Mucosa of gallbladder (tissue), 1 donor: ENCODE measurements around the gene IGHMBP2. TPM values are rescaled to one million over a fixed set of nuclear protein-coding genes. Genes with fewer than 3 reads are reported as not detected.

ENCODE experiments used
- DNase-seq: peaks from one replicate; pipeline ENCODE4 v3.0.0-alpha.2; 2020; ENCODE audit warnings: low spot score
- total RNA-seq: library from RNA; stranded (reverse); gene quantifications from one replicate; pipeline ENCODE4 v1.2.1, GENCODE V29; 2021
- donor health status: DM: no; HTN: no; CAD: no.

Gene IGHMBP2
- total RNA-seq, 1 donor from 2014 or later, result 20.7 TPM

DNA sequence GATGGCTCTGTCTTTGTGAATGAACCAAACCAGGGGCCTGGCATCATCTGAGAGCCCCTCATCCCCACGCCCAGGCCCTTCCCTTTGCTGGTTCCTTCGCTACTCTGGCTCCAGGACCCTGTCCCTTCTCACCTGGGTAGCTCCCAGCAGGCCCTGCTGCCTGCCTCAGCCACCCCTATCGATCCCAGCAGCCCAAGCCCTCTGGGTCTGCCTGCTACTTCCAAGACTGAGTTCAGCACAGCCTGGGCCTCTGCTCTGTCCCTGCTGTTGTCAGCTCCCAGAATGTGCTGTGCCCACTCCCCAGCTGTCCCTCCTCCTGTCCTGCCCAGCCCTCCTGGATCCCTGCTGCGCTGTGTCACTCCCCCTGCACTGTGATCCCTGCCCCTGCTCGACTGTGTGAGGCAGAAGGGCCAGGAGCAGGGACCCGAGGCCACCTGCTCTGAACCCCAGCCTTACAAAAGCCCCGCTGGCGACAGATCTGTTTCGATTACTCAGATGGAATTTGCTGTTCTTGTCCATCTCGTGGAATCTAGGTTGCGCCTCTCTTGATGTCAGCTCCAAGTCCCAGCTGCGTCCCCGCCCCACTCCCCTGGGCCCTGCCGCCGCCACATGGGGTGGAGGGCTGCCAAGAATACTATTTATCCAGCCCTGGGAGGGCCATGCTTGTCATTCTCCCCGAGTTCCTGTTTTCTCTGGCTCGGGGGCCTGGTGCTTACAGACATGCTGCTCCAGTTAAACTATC is 13.0 kb upstream of the IGHMBP2 start:
- peak; percentile 64 for DNase-seq

DNA sequence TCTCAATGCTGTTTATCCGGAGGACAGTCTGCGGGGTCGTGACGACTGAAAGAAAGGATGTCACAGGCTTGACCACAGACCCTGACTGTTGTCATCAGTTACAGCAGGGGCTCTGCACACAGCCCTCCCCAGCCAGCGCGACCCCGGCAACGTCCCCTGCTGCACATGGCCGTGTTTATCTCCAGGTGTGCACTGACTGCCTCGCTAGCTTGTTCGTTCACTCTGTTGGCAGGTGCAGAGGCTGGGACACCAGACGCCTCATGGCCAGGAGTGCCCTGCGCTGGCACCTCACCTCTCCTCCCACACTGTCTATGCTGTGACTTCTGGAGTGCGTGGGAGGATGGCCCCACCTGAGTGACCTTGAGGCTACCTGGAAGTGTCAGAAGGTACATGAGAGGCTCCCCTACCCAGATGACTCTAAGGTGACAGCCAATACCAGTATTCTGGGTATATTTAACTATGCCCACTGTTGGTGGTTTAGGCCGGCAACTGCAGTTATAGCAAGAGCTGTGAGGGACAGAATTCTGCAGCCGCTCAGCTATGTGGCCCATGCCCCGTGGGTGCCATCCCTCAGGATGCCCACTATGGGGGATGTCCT is 12.2 kb upstream of the IGHMBP2 start:
- no peak for DNase-seq

DNA sequence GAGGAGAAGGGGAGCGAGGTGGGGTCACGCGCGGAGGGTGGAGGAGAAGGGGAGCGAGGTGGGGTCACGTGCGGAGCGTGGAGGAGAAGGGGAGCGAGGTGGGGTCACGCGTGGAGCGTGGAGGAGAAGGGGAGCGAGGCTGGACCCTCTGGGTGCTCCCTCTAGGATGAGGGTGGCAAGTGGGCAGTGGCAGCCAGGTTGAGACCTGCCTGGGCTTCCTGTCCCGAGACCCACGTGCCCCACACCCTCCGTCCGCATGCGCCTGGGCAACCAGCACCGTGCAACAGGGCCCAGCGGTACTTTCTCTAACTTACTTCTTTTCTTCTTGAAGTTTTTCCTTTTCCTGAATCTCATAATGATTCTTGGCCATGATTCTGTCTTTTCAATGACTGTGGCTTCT is 11.1 kb upstream of the IGHMBP2 start:
- DNase-seq, result no peak

DNA sequence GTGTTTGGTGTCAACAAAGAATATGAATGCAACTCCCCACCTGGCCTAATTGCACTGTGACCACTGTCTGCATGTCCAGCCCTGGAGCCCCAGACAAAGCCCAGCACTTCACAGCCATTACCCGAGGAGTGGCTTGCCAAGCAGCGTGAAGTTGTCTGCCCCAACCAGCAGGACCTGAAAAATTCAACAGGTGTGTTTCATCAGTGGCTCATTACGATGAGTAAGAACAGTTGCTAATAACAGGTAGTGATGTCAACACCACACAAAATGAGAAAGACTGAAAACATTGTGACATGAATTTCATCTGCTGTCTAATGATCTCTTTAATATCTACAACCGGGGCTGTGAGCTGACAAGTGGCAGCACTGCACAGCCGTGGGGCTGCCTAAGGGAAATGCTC is 10.4 kb upstream of the IGHMBP2 start:
- DNase-seq, result no peak

GRCh38 chr11:68896171-68896959 is 7.3 kb upstream of the IGHMBP2 start:
- DNase-seq, result no peak

GRCh38 chr11:68897441-68897840 is 6.2 kb upstream of the IGHMBP2 start:
- no peak for DNase-seq

GRCh38 chr11:68900835-68901381 is 2.8 kb upstream of the IGHMBP2 start:
- DNase-seq, result no peak

- DNase-seq, result no peak
Measured at GRCh38 chr11:68904248-68904847, 657 bp downstream of the IGHMBP2 start.

DNA sequence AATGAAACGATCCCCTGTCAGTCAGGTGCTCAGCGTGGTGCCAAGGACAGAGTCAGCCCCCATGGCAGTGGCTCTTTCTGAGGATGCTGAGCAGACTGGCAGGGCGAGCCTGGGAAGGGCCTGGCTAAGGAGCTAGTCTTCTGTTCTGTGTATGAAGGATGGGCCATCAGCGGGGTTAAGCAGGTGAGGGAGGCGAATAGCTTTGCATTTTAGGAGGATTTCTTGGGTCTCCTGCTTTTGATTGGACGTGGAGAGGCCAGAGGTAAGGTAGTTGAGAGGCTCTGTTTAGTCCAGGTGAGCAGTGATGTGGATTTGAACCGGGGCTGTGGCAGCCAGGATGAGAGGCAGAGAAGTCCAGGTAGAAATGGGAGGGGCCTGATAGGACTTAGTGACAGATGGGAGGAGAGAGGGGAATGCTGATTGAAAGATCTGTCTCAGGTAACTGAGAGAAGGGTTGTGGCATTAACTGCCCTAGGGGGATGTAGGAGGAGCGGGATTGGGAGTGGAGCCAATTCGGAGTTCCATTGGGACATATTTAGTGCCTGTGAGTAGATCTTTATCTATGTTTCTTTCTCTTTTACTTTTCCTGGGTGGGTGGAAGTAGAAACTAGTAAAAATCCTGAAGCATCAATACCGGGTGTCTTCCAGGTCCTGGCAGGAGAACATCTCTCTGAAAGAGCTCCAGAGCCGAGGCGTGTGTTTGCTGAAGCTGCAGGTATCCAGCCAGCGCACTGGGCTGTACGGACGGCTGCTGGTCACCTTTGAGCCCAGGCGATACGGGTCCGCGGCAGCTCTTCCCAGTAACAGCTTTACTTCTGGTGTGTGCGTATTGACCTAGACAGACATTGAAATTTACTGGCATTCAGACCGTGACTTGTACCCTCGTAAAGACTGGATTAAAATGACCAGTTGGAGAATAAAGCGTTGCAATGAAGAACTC is 2.0 kb downstream of the IGHMBP2 start:
- DNase-seq, result no peak

GRCh38 chr11:68908273-68908672 is 4.6 kb downstream of the IGHMBP2 start:
- DNase-seq, result no peak

DNA sequence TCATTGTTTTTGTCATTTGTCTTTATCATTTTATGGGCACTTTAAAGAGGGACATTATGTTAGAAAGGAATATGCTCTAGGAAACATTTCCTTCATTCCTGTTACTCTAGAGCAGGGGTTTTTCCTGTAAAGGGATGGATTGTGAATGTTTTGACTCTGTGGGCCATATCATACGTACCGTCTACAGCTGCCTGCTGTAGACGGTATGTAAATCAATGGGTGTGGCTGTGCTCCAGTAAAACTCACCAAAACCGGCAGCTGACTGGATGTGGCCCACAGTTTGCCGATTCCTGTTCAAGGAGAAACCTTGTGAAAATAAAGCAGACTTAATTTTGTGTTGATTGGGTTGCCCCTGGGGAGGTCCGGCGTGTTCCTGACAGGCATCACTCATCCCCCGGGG is 7.3 kb downstream of the IGHMBP2 start:
- no peak for DNase-seq

GRCh38 chr11:68911731-68912130 is 8.0 kb downstream of the IGHMBP2 start:
- DNase-seq, result no peak

DNA sequence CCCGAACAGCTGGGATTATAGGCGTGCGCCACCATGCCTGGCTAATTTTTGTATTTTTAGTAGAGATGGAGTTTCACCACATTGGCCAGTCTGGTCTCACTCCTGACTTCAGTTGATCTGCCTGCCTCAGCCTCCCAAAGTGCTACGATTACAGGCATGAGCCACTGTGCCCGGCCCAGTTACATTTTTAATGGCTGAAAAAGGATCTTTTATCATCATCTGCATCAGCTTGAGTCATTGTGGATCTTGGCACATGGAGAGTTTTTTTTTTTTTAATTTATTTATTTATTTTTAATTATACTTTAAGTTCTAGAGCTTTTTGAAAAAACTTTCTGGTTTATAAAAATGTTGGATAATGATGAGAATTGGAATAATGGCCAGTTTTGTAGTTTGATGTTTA is 8.6 kb downstream of the IGHMBP2 start:
- DNase-seq, result no peak

- no peak for DNase-seq
Measured at GRCh38 chr11:68913188-68913587, 9.5 kb downstream of the IGHMBP2 start.

GRCh38 chr11:68914761-68915160 is 11.1 kb downstream of the IGHMBP2 start:
- DNase-seq, result no peak

GRCh38 chr11:68916439-68916838 is 12.7 kb downstream of the IGHMBP2 start:
- DNase-seq, result no peak

- no peak for DNase-seq
Measured at GRCh38 chr11:68923614-68924013, 19.9 kb downstream of the IGHMBP2 start.

DNA sequence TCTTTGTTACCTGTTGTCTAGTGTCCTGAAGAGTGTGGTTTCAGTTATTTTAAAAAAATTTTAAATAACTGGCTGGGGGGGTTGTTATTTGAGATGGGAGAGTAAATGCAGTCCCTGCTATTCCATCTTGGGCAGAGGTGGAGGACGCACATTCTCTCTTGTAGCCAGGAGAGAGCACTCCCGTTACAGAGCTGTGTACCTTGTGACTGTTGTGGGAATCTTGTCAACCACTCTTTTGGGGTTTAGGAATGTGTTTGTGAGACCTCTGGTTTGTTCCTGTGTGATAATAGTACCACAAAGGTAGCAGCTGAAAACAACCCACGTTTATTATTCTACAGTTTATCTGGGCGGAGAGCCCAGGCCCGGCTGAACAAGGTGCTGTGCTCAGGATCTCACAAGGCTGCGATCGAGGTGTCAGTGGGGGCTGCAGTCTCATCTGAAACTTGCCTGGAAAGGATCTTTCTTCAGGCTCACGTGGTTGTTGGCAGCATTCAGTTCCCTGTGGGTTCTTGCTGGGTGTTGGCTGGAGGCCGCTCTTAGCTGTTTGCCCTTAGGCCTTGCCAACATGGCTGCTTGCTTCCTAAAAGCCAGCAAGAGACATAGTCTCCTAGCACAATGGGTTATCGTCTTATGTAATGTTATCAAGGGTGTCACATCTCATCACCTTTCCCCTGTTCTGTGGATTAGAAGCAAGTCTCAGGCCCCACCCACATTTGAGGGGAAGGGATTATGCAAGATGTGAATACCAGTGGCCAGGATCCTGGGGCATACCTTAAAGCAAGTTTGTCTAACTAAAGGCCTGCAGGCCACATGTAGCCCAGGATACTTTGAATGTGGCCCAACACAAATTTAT is 20.6 kb downstream of the IGHMBP2 start:
- no peak for DNase-seq

DNA sequence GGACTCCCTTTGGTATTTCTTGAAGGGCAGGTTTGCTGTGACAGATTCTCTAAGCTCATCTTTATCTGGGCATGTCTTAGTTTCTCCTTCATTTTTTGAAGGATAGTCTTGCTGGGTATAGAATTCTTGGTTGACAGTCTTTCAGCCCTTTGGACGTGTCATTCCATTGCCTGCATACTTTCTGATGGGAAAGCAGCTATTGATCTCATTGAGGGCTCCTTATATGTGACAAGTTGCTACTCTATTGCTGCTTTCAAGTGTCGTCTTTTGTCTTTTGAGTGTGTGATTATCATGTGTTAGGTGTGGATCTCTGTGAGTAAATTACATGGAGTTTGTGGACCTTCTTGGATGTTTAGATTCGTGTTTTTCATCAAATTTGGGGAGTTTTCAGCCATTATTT is 21.9 kb downstream of the IGHMBP2 start:
- no peak for DNase-seq
